Measurements from ENCODE around the gene SLC5A4. TPM values are rescaled to one million over a fixed set of nuclear protein-coding genes. Genes with fewer than 3 reads are reported as not detected.
A peak's percentile ranks its signal among the peaks of the same experiment; 100 is the strongest.
"Not testable (repeated sequence)": the region's sequence is repeated elsewhere in the genome, so short reads cannot be mapped to it uniquely, and the experiment has no call there.

The SLC5A4 gene
- total RNA-seq, 1 donor from 2014 or later = 0.82 TPM

DNA sequence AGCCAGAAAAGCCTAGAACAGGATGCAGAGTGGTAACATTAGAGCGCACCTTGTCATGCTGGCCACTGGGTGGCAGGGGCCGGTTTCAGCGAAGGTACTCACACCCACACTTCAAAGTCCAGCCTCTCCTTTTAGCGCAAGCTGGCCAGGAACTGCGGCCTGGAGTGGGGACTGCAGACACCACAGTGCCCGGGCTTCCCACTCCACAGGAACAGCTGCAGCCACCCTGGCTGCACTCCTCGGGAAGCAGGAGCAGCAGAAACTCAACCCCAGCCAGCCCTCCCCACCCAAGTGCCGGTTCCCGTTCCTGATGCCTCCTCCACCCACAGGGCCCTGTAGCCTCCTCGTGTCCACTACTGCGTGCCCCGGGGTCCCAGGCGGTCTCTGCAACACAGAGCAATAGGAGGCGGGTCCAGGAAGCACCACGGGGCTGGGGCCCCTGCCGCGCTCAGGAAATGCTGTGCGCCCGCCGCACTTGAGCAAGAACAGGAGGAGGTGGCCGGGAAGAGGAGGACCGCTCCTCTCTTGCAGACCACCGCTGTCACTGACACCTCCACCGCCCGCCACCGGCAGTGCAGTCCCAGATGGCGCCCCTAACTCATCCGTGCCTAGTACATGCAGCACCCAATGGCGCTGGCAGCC lies 52.5 kb downstream of the SLC5A4 start:
- Mint-ChIP-seq H3K4me3 (peak overlapping the region; percentile 58), H3K9me3 (no peaks in the 10 kb centered on the region), H3K27ac (peak overlapping the region; percentile 51), H3K36me3 (no peaks in the 10 kb centered on the region), H3K27me3 (peaks cover 58% of the 10 kb centered on the region), H3K4me1 (ENCODE audit: unreplicated experiment) (peaks cover 13% of the 10 kb centered on the region)
- TF ChIP-seq, protein P1, sequence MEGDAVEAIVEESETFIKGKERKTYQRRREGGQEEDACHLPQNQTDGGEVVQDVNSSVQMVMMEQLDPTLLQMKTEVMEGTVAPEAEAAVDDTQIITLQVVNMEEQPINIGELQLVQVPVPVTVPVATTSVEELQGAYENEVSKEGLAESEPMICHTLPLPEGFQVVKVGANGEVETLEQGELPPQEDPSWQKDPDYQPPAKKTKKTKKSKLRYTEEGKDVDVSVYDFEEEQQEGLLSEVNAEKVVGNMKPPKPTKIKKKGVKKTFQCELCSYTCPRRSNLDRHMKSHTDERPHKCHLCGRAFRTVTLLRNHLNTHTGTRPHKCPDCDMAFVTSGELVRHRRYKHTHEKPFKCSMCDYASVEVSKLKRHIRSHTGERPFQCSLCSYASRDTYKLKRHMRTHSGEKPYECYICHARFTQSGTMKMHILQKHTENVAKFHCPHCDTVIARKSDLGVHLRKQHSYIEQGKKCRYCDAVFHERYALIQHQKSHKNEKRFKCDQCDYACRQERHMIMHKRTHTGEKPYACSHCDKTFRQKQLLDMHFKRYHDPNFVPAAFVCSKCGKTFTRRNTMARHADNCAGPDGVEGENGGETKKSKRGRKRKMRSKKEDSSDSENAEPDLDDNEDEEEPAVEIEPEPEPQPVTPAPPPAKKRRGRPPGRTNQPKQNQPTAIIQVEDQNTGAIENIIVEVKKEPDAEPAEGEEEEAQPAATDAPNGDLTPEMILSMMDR (conservative IDR thresholded peaks at IDR 0.05) = peak; percentile 74
- DNase-seq (ENCODE audit: extremely low spot score, unreplicated experiment) = no peak

- Mint-ChIP-seq H3K9me3 (no peaks in the 10 kb centered on the region), H3K27me3 (peaks cover 60% of the 10 kb centered on the region), H3K36me3 (no peaks in the 10 kb centered on the region), H3K4me1 (ENCODE audit: unreplicated experiment) (peaks cover 13% of the 10 kb centered on the region), H3K4me3 (peak overlapping the region; percentile 58), H3K27ac (peak overlapping the region; percentile 51)
- DNase-seq (ENCODE audit: extremely low spot score, unreplicated experiment) = no peak
- TF ChIP-seq, protein P1 (conservative IDR thresholded peaks at IDR 0.05) = no peak
Measured at GRCh38 chr22:32202161-32202538, 53.0 kb downstream of the SLC5A4 start.

- Mint-ChIP-seq H3K27ac (no peak overlapping the region), H3K4me3 (no peak overlapping the region), H3K9me3 (no peaks in the 10 kb centered on the region), H3K36me3 (no peaks in the 10 kb centered on the region), H3K4me1 (ENCODE audit: unreplicated experiment) (peaks cover 13% of the 10 kb centered on the region), H3K27me3 (peaks cover 67% of the 10 kb centered on the region)
- TF ChIP-seq, protein P1 (conservative IDR thresholded peaks at IDR 0.05) = no peak
- DNase-seq (ENCODE audit: extremely low spot score, unreplicated experiment) = no peak
Measured at GRCh38 chr22:32200752-32201151, 54.4 kb downstream of the SLC5A4 start.

DNA sequence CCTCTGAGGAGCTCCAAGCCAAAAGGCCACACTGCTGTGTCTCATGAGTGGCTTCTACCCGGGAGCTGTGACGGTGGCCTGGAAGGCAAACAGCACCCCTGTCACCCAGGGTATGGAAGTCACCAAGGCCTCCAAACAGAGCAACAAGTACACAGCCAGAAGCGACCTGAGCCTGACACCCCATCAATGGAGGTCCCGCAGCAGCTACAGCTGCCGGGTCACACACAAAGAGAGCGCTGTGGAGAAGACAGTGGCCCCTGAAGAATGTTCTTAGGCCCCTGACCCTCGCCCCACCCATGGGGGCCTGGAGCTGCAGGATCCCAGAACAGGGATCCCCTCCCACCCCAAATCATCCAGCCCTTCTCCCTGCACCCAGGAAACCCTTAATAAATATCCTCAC lies 55.2 kb downstream of the SLC5A4 start:
- H3K36me3 Mint-ChIP-seq = no peaks in the 10 kb centered on the region
- H3K4me1 Mint-ChIP-seq (ENCODE audit: unreplicated experiment) = peaks cover 8% of the 10 kb centered on the region
- DNase-seq (ENCODE audit: extremely low spot score, unreplicated experiment) = no peak
- H3K27me3 Mint-ChIP-seq = peaks cover 66% of the 10 kb centered on the region
- no peak overlapping the region for H3K4me3 Mint-ChIP-seq
- TF ChIP-seq, protein P1 (conservative IDR thresholded peaks at IDR 0.05) = no peak
- H3K9me3 Mint-ChIP-seq = no peaks in the 10 kb centered on the region
- H3K27ac Mint-ChIP-seq = no peak overlapping the region

DNA sequence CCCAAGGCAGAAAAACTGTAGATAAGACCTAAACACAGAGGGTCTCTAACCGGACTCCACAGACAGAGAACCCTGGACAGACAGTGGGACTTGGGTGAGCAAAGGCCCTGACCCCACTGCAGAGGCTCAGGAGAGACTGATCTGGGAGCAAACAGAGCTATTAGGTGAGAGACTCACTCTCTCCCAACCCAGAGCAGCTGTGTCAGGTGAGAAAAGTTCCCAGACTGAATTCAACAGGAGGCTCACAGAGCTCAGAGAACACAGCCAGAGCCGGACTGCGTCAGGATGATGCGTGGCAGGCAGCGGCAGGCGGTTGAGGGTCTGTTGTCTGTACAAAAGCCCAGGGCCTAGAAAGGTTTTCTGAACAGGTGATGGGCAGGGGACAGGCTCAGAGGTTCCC lies 55.8 kb downstream of the SLC5A4 start:
- Mint-ChIP-seq H3K4me1 (ENCODE audit: unreplicated experiment) (peaks cover 1% of the 10 kb centered on the region), H3K4me3 (no peak overlapping the region), H3K9me3 (no peaks in the 10 kb centered on the region), H3K27ac (no peak overlapping the region), H3K36me3 (no peaks in the 10 kb centered on the region), H3K27me3 (peaks cover 62% of the 10 kb centered on the region)
- TF ChIP-seq, protein P1 (conservative IDR thresholded peaks at IDR 0.05) = no peak
- no peak for DNase-seq (ENCODE audit: extremely low spot score, unreplicated experiment)

DNA sequence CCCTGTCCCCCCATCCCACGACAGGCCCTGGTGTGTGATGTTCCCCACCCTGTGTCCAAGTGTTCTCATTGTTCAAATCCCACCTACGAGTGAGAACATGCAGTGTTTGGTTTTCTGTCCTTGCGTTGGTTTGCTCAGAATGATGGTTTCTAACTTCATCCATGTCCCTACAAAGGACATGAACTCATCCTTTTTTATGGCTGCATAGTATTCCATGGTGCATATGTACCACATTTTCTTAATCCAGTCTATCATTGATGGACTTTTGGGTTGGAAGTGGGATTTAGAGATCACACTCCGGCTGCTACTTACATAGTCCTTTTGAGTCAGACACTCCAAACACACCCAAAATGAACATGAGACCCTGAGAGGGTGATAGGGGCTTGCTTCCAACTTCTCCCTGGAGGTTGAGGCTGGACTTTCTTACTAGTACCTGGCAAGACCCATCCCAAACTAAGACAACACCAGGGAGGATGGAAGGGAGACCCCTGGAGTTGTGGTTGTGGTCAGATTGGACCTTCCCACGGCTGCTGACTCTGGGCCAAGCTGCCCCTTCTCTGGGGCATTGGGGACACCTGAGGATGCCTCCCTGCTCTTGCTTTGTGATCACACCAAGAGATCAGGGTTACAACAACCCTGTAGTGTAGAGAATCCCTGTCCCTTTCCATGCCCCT lies 57.5 kb downstream of the SLC5A4 start:
- not testable (repeated sequence) for H3K4me1 Mint-ChIP-seq (ENCODE audit: unreplicated experiment); H3K27ac Mint-ChIP-seq; H3K4me3 Mint-ChIP-seq; H3K9me3 Mint-ChIP-seq; DNase-seq (ENCODE audit: extremely low spot score, unreplicated experiment); H3K36me3 Mint-ChIP-seq
- H3K27me3 Mint-ChIP-seq = peaks cover 50% of the 10 kb centered on the region

- not testable (repeated sequence) for H3K36me3 Mint-ChIP-seq; H3K27ac Mint-ChIP-seq; H3K4me1 Mint-ChIP-seq (ENCODE audit: unreplicated experiment); H3K9me3 Mint-ChIP-seq; H3K4me3 Mint-ChIP-seq; DNase-seq (ENCODE audit: extremely low spot score, unreplicated experiment)
- H3K27me3 Mint-ChIP-seq = peaks cover 56% of the 10 kb centered on the region
Measured at GRCh38 chr22:32195900-32196299, 59.2 kb downstream of the SLC5A4 start.

- not testable (repeated sequence) for H3K27ac Mint-ChIP-seq; H3K9me3 Mint-ChIP-seq; H3K4me3 Mint-ChIP-seq; H3K36me3 Mint-ChIP-seq; H3K4me1 Mint-ChIP-seq (ENCODE audit: unreplicated experiment)
- peaks cover 51% of the 10 kb centered on the region for H3K27me3 Mint-ChIP-seq
- peak; percentile 47 for DNase-seq (ENCODE audit: extremely low spot score, unreplicated experiment)
Measured at GRCh38 chr22:32193346-32193745, 61.8 kb downstream of the SLC5A4 start.

GRCh38 chr22:32191021-32191420 lies 64.1 kb downstream of the SLC5A4 start:
- H3K36me3 Mint-ChIP-seq; H3K9me3 Mint-ChIP-seq; H3K4me3 Mint-ChIP-seq; H3K4me1 Mint-ChIP-seq (ENCODE audit: unreplicated experiment); H3K27ac Mint-ChIP-seq: not testable (repeated sequence)
- peak; percentile 6 for DNase-seq (ENCODE audit: extremely low spot score, unreplicated experiment)
- peaks cover 43% of the 10 kb centered on the region for H3K27me3 Mint-ChIP-seq

Data from type B pancreatic cell (in vitro differentiated cells).